ENCODE results near the gene KLHL29. TPM values are rescaled to one million over a fixed set of nuclear protein-coding genes. Genes with fewer than 3 reads are reported as not detected.

KLHL29 gene
- total RNA-seq, 1 donor from 2014 or later, result 17.5 TPM

DNA sequence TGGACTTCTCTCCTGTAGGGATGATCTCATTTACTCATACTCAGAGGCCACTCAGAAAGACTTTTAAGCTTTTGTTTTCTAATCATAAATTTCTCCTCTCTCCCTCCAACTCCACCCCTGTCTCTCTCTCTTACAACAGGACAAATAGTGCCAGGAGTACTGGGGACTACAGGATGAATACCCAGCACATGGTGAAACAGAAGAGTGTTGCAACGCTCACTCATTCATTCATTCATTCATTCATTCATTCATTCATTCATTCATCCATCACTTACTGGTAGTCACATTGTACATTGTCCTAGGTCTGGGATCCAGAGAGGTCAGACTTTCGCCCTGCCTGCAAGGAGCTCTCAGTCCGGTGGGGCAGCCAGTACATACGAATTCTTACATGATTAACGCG is 97.6 kb downstream of the KLHL29 start:
- H3K36me3 Mint-ChIP-seq (ENCODE audit: low read depth, unreplicated experiment), result no peaks in the 10 kb centered on the region
- no peak overlapping the region for H3K4me3 Mint-ChIP-seq (ENCODE audit: unreplicated experiment)
- no peak for TF ChIP-seq CTCF (IDR thresholded peaks at IDR 0.05; ENCODE audit: unreplicated experiment)
- peaks cover 5% of the 10 kb centered on the region for H3K4me1 Mint-ChIP-seq (ENCODE audit: unreplicated experiment)
- no peak for DNase-seq (ENCODE audit: low spot score)
- no peak overlapping the region for H3K27ac Mint-ChIP-seq (ENCODE audit: unreplicated experiment)
- H3K9me3 Mint-ChIP-seq (ENCODE audit: unreplicated experiment), result no peaks in the 10 kb centered on the region
- peaks cover 2% of the 10 kb centered on the region for H3K27me3 Mint-ChIP-seq (ENCODE audit: unreplicated experiment)

DNA sequence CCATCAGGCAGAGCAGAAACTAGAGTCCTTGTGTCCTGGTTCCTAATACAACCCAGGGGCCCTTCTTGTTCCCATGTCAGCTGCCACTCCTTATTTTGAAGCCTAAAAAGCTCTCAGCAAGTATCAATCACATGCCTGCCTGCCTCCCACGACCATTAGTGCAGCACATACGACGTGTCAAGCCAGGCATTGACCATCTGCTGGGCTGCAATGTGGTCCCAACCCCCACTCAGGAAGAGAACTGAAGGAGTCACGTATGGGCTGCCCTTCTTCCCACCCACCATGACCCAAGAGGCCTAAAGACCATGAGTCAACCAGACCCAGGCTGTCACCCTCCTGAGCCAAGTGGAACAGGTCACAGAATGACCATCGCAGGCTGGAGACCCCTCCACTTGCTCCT is 98.8 kb downstream of the KLHL29 start:
- no peak for DNase-seq (ENCODE audit: low spot score)
- Mint-ChIP-seq H3K36me3 (ENCODE audit: low read depth, unreplicated experiment) (no peaks in the 10 kb centered on the region), H3K27ac (ENCODE audit: unreplicated experiment) (no peak overlapping the region), H3K27me3 (ENCODE audit: unreplicated experiment) (peaks cover 2% of the 10 kb centered on the region), H3K4me3 (ENCODE audit: unreplicated experiment) (no peak overlapping the region), H3K4me1 (ENCODE audit: unreplicated experiment) (no peaks in the 10 kb centered on the region), H3K9me3 (ENCODE audit: unreplicated experiment) (no peaks in the 10 kb centered on the region)
- TF ChIP-seq CTCF (IDR thresholded peaks at IDR 0.05; ENCODE audit: unreplicated experiment), result no peak

GRCh38 chr2:23484275-23484674 is 99.3 kb downstream of the KLHL29 start:
- no peak for TF ChIP-seq CTCF (IDR thresholded peaks at IDR 0.05; ENCODE audit: unreplicated experiment)

GRCh38 chr2:23484767-23485166 is 99.8 kb downstream of the KLHL29 start:
- H3K4me3 Mint-ChIP-seq (ENCODE audit: unreplicated experiment), result no peak overlapping the region
- H3K4me1 Mint-ChIP-seq (ENCODE audit: unreplicated experiment), result no peaks in the 10 kb centered on the region
- no peaks in the 10 kb centered on the region for H3K9me3 Mint-ChIP-seq (ENCODE audit: unreplicated experiment)
- H3K27me3 Mint-ChIP-seq (ENCODE audit: unreplicated experiment), result peaks cover 2% of the 10 kb centered on the region
- no peak for DNase-seq (ENCODE audit: low spot score)
- no peak for TF ChIP-seq CTCF (IDR thresholded peaks at IDR 0.05; ENCODE audit: unreplicated experiment)
- no peak overlapping the region for H3K27ac Mint-ChIP-seq (ENCODE audit: unreplicated experiment)
- H3K36me3 Mint-ChIP-seq (ENCODE audit: low read depth, unreplicated experiment), result no peaks in the 10 kb centered on the region

More at GRCh38 chr2:23484275-23484674, 99.3 kb downstream of the KLHL29 start:
- Mint-ChIP-seq H3K4me3 (ENCODE audit: unreplicated experiment) (no peak overlapping the region), H3K9me3 (ENCODE audit: unreplicated experiment) (no peaks in the 10 kb centered on the region), H3K27ac (ENCODE audit: unreplicated experiment) (no peak overlapping the region), H3K36me3 (ENCODE audit: low read depth, unreplicated experiment) (no peaks in the 10 kb centered on the region), H3K4me1 (ENCODE audit: unreplicated experiment) (no peaks in the 10 kb centered on the region), H3K27me3 (ENCODE audit: unreplicated experiment) (peaks cover 2% of the 10 kb centered on the region)
- no peak for DNase-seq (ENCODE audit: low spot score)

GRCh38 chr2:23485261-23485660 is 100.3 kb downstream of the KLHL29 start:
- no peak for DNase-seq (ENCODE audit: low spot score)
- no peaks in the 10 kb centered on the region for H3K4me1 Mint-ChIP-seq (ENCODE audit: unreplicated experiment)
- H3K27ac Mint-ChIP-seq (ENCODE audit: unreplicated experiment), result no peak overlapping the region
- no peaks in the 10 kb centered on the region for H3K9me3 Mint-ChIP-seq (ENCODE audit: unreplicated experiment)
- no peak overlapping the region for H3K4me3 Mint-ChIP-seq (ENCODE audit: unreplicated experiment)
- peaks cover 2% of the 10 kb centered on the region for H3K27me3 Mint-ChIP-seq (ENCODE audit: unreplicated experiment)
- no peaks in the 10 kb centered on the region for H3K36me3 Mint-ChIP-seq (ENCODE audit: low read depth, unreplicated experiment)
- no peak for TF ChIP-seq CTCF (IDR thresholded peaks at IDR 0.05; ENCODE audit: unreplicated experiment)

Measured in endothelial cell (in vitro differentiated cells).